CD4-positive, alpha-beta T cell treated with Interleukin-1 beta for 1 hour (primary cell): ENCODE measurements around the gene C20orf173.

Experiments
- DNase-seq, 2 donors: peaks; one replicate each; pipeline ENCODE4 v3.0.0-alpha.2; 2020 to 2022

The C20orf173 gene

GRCh38 chr20:35506179-35506578, 23.3 kb downstream of the C20orf173 start:
- DNase-seq, result no peak

GRCh38 chr20:35504751-35505150, 24.7 kb downstream of the C20orf173 start:
- no peak for DNase-seq

DNA sequence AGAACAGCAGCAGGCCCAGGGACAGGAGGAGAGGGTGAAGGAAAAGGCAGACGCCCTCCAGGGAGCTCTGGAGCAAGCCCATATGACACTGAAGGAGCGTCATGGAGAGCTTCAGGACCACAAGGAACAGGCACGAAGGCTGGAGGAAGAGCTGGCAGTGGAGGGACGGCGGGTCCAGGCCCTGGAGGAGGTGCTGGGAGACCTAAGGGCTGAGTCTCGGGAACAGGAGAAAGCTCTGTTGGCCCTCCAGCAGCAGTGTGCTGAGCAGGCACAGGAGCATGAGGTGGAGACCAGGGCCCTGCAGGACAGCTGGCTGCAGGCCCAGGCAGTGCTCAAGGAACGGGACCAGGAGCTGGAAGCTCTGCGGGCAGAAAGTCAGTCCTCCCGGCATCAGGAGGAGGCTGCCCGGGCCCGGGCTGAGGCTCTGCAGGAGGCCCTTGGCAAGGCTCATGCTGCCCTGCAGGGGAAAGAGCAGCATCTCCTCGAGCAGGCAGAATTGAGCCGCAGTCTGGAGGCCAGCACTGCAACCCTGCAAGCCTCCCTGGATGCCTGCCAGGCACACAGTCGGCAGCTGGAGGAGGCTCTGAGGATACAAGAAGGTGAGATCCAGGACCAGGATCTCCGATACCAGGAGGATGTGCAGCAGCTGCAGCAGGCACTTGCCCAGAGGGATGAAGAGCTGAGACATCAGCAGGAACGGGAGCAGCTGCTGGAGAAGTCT, 25.5 kb downstream of the C20orf173 start:
- DNase-seq, result no peak

DNA sequence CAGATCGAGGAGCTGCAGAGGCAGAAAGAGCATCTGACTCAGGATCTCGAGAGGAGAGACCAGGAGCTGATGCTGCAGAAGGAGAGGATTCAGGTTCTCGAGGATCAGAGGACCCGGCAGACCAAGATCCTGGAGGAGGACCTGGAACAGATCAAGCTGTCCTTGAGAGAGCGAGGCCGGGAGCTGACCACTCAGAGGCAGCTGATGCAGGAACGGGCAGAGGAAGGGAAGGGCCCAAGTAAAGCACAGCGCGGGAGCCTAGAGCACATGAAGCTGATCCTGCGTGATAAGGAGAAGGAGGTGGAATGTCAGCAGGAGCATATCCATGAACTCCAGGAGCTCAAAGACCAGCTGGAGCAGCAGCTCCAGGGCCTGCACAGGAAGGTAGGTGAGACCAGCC, 26.2 kb downstream of the C20orf173 start:
- no peak for DNase-seq

DNA sequence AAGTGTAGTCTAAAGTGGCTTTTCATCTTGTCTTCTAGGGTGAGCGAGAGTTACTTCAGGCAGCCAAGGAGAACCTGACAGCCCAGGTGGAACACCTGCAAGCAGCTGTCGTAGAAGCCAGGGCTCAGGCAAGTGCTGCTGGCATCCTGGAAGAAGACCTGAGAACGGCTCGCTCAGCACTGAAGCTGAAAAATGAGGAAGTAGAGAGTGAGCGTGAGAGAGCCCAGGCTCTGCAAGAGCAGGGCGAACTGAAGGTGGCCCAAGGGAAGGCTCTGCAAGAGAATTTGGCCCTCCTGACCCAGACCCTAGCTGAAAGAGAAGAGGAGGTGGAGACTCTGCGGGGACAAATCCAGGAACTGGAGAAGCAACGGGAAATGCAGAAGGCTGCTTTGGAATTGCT, 27.1 kb downstream of the C20orf173 start:
- peak in 1 of 2 donors; percentile 61 for DNase-seq

GRCh38 chr20:35499271-35499670, 30.2 kb downstream of the C20orf173 start:
- no peak for DNase-seq

DNA sequence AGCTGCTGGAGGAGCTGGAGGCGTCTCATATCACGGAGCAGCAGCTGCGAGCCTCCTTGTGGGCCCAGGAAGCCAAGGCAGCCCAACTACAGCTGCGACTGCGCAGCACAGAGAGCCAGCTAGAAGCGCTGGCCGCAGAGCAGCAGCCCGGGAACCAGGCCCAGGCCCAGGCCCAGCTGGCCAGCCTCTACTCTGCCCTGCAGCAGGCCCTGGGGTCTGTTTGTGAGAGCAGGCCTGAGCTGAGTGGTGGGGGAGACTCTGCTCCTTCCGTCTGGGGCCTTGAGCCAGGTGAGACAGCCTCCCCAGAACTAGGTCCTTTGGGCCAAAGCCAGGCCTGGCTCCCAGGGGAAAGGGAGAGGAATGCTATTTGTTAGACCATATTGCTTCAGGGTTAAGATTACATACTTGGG, 31.7 kb downstream of the C20orf173 start:
- DNase-seq, result no peak

GRCh38 chr20:35497320-35497719, 32.1 kb downstream of the C20orf173 start:
- no peak for DNase-seq

GRCh38 chr20:35496481-35496880, 33.0 kb downstream of the C20orf173 start:
- DNase-seq, result no peak

GRCh38 chr20:35492352-35492751, 37.1 kb downstream of the C20orf173 start:
- DNase-seq, result no peak

DNA sequence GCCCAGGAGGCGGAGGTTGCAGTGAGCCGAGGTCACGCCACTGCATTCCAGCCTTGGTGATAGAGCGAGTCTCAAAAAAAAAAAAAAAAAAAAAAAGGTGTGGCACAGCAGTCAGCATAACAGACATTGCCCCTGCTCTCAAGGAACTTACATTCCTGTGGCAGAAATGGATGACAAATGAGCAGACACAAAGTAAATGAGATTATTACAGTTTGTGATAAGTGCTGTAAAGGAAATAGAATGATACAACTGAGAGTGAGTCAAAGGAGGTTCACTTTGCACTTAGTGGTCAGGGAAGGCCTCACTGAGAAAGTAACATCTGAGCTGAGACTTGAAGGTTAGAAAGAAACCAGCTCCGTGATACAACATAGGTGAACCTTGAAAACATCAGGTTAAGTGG, 37.6 kb downstream of the C20orf173 start:
- no peak for DNase-seq

- DNase-seq, result peak; percentile 70 to 71
Measured at GRCh38 chr20:35490736-35491181, 38.7 kb downstream of the C20orf173 start.

GRCh38 chr20:35489717-35490116, 39.7 kb downstream of the C20orf173 start:
- peak in 1 of 2 donors; percentile 23 for DNase-seq

DNA sequence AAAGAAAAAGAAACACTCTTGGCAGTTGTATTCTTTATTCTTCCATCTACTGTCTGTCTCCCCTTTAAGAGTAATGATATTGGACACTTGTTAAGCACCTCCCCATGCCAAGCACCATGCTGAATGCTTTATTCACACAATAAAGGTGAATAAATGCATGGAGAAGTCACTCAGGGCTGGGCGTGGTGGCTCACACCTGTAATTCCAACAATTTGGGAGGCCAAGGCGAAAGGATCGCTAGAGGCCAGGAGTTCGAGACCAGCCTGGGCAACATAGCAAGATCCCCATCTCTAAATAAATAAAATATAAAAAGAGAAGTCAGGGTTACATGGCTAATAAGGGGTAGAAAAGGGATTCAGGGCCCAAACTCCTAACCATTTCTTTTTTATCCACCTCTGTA, 42.0 kb downstream of the C20orf173 start:
- no peak for DNase-seq

DNA sequence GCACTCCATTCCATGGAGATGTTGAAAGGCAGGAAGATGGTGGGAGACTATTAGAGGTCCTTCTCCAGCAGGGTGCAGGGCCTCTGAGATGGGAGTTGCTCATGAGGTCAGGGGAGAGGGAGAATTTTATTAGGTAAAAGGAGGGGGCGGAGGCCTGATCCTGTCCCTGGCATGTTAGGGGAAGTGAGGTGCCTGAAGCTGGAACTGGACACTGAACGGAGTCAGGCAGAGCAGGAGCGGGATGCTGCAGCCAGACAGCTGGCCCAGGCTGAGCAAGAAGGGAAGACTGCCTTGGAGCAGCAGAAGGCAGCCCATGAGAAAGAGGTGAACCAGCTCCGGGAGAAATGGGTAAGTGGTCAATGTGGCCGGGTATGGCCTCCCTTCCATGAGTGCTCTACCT, 49.7 kb downstream of the C20orf173 start:
- DNase-seq, result no peak

GRCh38 chr20:35478804-35479472, 50.5 kb downstream of the C20orf173 start:
- peak in 1 of 2 donors; percentile 18 for DNase-seq
